ENCODE data around the gene ERCC6.

DNA sequence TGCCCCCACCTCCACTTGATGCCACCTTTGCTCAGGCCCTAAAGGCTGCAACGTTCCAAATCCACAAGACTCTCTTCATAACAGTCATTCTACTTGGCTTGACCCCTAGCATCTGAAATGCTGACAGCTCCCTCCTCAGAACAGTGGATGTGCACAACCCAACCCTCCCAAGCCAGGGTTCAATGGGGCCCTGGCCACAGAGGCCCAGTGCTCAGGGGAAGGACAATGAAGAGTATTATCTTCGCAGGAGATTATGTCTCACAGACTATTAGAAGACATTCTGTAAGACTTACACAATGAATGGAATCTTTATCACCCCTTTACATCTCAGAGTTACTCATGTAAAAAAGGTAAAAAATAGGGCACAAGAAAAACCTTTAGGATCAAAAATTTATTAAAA is 20.4 kb downstream of the ERCC6 start:
- TF ChIP-seq, protein P1, sequence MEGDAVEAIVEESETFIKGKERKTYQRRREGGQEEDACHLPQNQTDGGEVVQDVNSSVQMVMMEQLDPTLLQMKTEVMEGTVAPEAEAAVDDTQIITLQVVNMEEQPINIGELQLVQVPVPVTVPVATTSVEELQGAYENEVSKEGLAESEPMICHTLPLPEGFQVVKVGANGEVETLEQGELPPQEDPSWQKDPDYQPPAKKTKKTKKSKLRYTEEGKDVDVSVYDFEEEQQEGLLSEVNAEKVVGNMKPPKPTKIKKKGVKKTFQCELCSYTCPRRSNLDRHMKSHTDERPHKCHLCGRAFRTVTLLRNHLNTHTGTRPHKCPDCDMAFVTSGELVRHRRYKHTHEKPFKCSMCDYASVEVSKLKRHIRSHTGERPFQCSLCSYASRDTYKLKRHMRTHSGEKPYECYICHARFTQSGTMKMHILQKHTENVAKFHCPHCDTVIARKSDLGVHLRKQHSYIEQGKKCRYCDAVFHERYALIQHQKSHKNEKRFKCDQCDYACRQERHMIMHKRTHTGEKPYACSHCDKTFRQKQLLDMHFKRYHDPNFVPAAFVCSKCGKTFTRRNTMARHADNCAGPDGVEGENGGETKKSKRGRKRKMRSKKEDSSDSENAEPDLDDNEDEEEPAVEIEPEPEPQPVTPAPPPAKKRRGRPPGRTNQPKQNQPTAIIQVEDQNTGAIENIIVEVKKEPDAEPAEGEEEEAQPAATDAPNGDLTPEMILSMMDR (IDR thresholded peaks at IDR 0.05; ENCODE audit: low read depth, low read length, poor library complexity, severe bottlenecking) = no peak
- no peak for TF ChIP-seq EZH2phosphoT487 (IDR thresholded peaks at IDR 0.05; ENCODE audit: borderline replicate concordance, low read length)
